Muscle of back (tissue), 11 donors: Measurements from ENCODE around the gene TRPM2. TPM values are rescaled to one million over a fixed set of nuclear protein-coding genes. Genes with fewer than 3 reads are reported as not detected.
"Not testable (repeated sequence)": the region's sequence is repeated elsewhere in the genome, so short reads cannot be mapped to it uniquely, and the experiment has no call there.

Experiments
- DNase-seq, 3 donors: peaks; one replicate each; pipeline versions ENCODE4 v3.0.0 to v3.0.0-alpha.2; 2013
- polyA plus RNA-seq, 10 donors: library from polyadenylated mRNA; unstranded; fragments of 120-200 nt; gene quantifications; one replicate each; pipeline ENCODE4 v1.2.1, GENCODE V29; 2013; ENCODE audit not compliant: insufficient read length in 10 of 10

TRPM2 gene
- polyA plus RNA-seq, 10 donors = 0.74 to 2.4 (median 1.7) TPM

GRCh38 chr21:44413566-44414290, 60.3 kb downstream of the TRPM2 start:
- DNase-seq = no peak

- DNase-seq = peak; percentile 16 to 82 (median 75)
Measured at GRCh38 chr21:44414291-44415072, 61.1 kb downstream of the TRPM2 start.

GRCh38 chr21:44415073-44416025, 61.9 kb downstream of the TRPM2 start:
- no peak for DNase-seq

- DNase-seq = no peak
Measured at GRCh38 chr21:44416193-44416592, 62.8 kb downstream of the TRPM2 start.

- not testable (repeated sequence) for DNase-seq
Measured at GRCh38 chr21:44417621-44418107, 64.2 kb downstream of the TRPM2 start.

- no peak for DNase-seq
Measured at GRCh38 chr21:44418108-44418875, 64.9 kb downstream of the TRPM2 start.

- DNase-seq = no peak
Measured at GRCh38 chr21:44418876-44419230, 65.4 kb downstream of the TRPM2 start.

GRCh38 chr21:44419679-44420078, 66.3 kb downstream of the TRPM2 start:
- no peak for DNase-seq

- DNase-seq = no peak
Measured at GRCh38 chr21:44420416-44421205, 67.2 kb downstream of the TRPM2 start.

GRCh38 chr21:44421901-44422840, 68.8 kb downstream of the TRPM2 start:
- no peak for DNase-seq

- DNase-seq = no peak
Measured at GRCh38 chr21:44423312-44423821, 69.9 kb downstream of the TRPM2 start.

GRCh38 chr21:44423941-44424607, 70.7 kb downstream of the TRPM2 start:
- no peak for DNase-seq

GRCh38 chr21:44424608-44425306, 71.3 kb downstream of the TRPM2 start:
- no peak for DNase-seq

- DNase-seq = no peak
Measured at GRCh38 chr21:44425307-44425894, 72.0 kb downstream of the TRPM2 start.

- no peak for DNase-seq
Measured at GRCh38 chr21:44425895-44426662, 72.7 kb downstream of the TRPM2 start.

GRCh38 chr21:44426663-44427191, 73.3 kb downstream of the TRPM2 start:
- DNase-seq = no peak
